GM20000 (cell line): ENCODE results near the gene PLAGL1.
"Not testable (repeated sequence)": the region's sequence is repeated elsewhere in the genome, so short reads cannot be mapped to it uniquely, and the experiment has no call there.

ENCODE experiments used
- DNase-seq: peaks from one replicate; pipeline ENCODE4 v3.0.0; 2012; ENCODE audit warnings: low spot score
- TF ChIP-seq, protein P1 (sequence below): IDR thresholded peaks from 2 replicates; pipeline ENCODE4 v1.5.1; 2012; ENCODE audit warnings: mild to moderate bottlenecking, control low read depth; ENCODE audit errors: extremely low read depth, missing control alignments

PLAGL1 gene

GRCh38 chr6:143934867-143935266, 73.2 kb downstream of the PLAGL1 start:
- TF ChIP-seq, protein P1, sequence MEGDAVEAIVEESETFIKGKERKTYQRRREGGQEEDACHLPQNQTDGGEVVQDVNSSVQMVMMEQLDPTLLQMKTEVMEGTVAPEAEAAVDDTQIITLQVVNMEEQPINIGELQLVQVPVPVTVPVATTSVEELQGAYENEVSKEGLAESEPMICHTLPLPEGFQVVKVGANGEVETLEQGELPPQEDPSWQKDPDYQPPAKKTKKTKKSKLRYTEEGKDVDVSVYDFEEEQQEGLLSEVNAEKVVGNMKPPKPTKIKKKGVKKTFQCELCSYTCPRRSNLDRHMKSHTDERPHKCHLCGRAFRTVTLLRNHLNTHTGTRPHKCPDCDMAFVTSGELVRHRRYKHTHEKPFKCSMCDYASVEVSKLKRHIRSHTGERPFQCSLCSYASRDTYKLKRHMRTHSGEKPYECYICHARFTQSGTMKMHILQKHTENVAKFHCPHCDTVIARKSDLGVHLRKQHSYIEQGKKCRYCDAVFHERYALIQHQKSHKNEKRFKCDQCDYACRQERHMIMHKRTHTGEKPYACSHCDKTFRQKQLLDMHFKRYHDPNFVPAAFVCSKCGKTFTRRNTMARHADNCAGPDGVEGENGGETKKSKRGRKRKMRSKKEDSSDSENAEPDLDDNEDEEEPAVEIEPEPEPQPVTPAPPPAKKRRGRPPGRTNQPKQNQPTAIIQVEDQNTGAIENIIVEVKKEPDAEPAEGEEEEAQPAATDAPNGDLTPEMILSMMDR = no peak
- DNase-seq = no peak

GRCh38 chr6:143934331-143934730, 73.7 kb downstream of the PLAGL1 start:
- DNase-seq = no peak
- TF ChIP-seq, protein P1 = no peak

GRCh38 chr6:143929975-143930374, 78.1 kb downstream of the PLAGL1 start:
- TF ChIP-seq, protein P1 = no peak
- DNase-seq = no peak

DNA sequence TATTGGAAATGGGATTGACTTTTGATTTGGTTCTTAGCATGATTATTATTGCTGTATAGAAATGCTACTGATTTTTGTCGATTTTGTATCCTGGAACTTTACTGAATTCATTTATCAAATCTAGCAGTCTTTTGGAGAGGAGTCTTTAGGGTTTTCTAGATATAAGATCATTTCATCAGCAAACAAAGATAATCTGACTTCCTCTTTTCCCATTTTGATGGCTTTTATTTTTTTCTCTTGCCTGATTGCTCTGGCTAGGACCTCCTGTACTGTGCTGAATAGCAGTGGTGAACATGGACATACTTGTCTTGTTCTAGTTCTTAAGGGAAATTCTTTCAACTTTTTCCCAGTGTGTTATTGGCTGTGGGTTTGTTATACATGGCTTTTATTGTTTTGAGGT, 79.2 kb downstream of the PLAGL1 start:
- DNase-seq = no peak
- TF ChIP-seq, protein P1 = no peak

GRCh38 chr6:143917026-143917425, 91.0 kb downstream of the PLAGL1 start:
- not testable (repeated sequence) for DNase-seq

DNA sequence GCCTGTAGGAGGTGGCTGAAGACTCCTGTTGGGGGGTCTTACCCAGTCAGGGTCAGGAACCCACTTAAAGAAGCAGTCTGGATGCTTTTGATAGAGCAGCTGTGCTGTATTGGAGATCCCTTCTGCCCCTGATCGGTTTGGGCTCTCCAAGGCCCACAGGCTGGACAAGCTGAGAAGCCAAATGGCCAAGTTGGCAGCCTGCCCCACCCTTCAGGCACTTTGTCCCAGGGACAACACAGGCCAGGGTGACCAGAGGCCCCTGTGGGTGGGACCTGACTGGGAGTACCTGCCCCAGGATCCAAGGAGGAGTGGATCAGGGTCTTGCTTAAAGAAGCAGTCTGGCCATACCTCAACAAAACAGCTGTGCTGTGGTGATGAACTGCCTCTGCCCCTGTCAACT, 95.4 kb downstream of the PLAGL1 start:
- DNase-seq = no peak
- TF ChIP-seq, protein P1 = no peak

- TF ChIP-seq, protein P1 = no peak
- DNase-seq = no peak
Measured at GRCh38 chr6:143911028-143911427, 97.0 kb downstream of the PLAGL1 start.

DNA sequence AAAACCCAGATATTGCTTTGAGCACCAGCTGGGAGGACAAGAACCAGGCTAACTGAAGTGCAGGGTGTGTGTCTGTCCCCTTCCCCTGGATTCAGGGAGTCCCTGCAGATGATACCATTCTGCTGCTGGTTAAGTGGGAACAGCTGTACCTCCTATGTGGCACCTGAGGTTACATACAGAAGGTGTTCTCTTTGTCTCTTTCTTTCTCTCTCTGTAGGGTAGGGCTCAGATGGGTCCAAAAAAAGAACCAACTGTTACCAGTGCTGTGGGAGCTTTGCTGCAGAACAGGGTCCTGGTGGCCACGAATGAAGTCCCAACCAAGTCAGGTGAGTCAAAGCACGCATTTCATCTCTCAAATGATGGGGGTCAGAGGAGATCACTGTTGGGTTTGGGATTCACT, 105.2 kb downstream of the PLAGL1 start:
- no peak for DNase-seq
- TF ChIP-seq, protein P1 = no peak
